Osteoblast (primary cell): ENCODE results near the gene BCAP31. TPM values are rescaled to one million over a fixed set of nuclear protein-coding genes. Genes with fewer than 3 reads are reported as not detected.

Experiments used
- DNase-seq: peaks from one replicate; pipeline ENCODE4 v3.0.0; 2011; ENCODE audit warnings: low spot score, mixed read lengths; ENCODE audit not compliant: insufficient read length; ENCODE audit errors: missing footprints
- H2AFZ ChIP-seq: 2 replicates; pipeline ENCODE4 v1.6.0; 2011; ENCODE audit warnings: mild to moderate bottlenecking, low read length
- H3K27ac ChIP-seq: 2 replicates; pipeline ENCODE4 v1.5.1; 2011; ENCODE audit warnings: mild to moderate bottlenecking, low read depth, low read length, moderate library complexity
- H3K27me3 ChIP-seq: 2 replicates; pipeline ENCODE4 v1.6.0; 2012; ENCODE audit warnings: mild to moderate bottlenecking, control low read depth, inconsistent platforms, low read length, moderate library complexity; ENCODE audit not compliant: insufficient read depth
- H3K36me3 ChIP-seq: 2 replicates; pipeline ENCODE4 v1.5.1; 2011; ENCODE audit warnings: mild to moderate bottlenecking, low read length, control low read depth, moderate library complexity; ENCODE audit not compliant: insufficient read depth
- H3K4me1 ChIP-seq: 2 replicates; pipeline ENCODE4 v1.5.1; 2011; ENCODE audit warnings: mild to moderate bottlenecking, low read length, control low read depth, moderate library complexity; ENCODE audit not compliant: insufficient read depth
- H3K4me2 ChIP-seq: 2 replicates; pipeline ENCODE4 v1.6.0; 2011; ENCODE audit warnings: mild to moderate bottlenecking, low read length; ENCODE audit not compliant: insufficient read depth
- H3K4me3 ChIP-seq: fragments of 200-600 bp; sonication (generic); 3 replicates; pipeline ENCODE4 v1.5.1; 2012; ENCODE audit warnings: mild to moderate bottlenecking, low read length, inconsistent platforms; ENCODE audit not compliant: insufficient read depth
- H3K79me2 ChIP-seq: 2 replicates; pipeline ENCODE4 v1.6.0; 2012; ENCODE audit warnings: mild to moderate bottlenecking, low read length, control low read depth, inconsistent platforms; ENCODE audit not compliant: insufficient read depth
- H3K9me3 ChIP-seq: 2 replicates; pipeline ENCODE4 v1.5.1; 2011; ENCODE audit warnings: low read depth, low read length, control low read depth
- H4K20me1 ChIP-seq: 2 replicates; pipeline ENCODE4 v1.6.0; 2012; ENCODE audit warnings: mild to moderate bottlenecking, low read length, control low read depth; ENCODE audit not compliant: insufficient read depth
- total RNA-seq: library from RNA; depleted of rRNA; stranded (reverse); fragments of >200 nt; gene quantifications from 2 replicates; pipeline ENCODE4 v1.2.3, GENCODE V29; 2012
- TF ChIP-seq, protein P1 (sequence below): IDR thresholded peaks from 2 replicates; pipeline ENCODE4 v1.5.1; 2011; ENCODE audit warnings: mild to moderate bottlenecking, low read depth, low read length, moderate library complexity; ENCODE audit errors: extremely low read depth

Gene BCAP31
- total RNA-seq, 1 donor, result 118 TPM

DNA sequence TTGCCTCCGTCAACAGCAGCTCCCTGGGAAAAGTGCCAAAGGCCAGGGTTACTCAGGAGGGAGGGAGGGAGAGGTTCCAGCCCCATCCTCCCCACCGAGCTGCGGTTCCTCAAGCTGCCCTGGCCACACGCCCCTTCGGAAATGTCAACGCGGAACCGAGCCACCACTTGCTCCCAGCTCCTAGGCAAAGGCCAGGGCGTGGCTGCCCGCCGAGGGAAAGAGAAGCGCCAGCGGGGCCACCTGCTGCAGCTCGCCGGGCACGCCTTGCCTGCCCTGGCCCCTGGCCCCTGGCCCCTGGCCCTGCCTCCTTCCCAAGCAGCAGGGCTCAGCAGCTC, 21.2 kb downstream of the BCAP31 start:
- H3K4me2 ChIP-seq, result no peak overlapping the region
- no peaks in the 10 kb centered on the region for H3K9me3 ChIP-seq
- H3K4me1 ChIP-seq, result no peaks in the 10 kb centered on the region
- H3K79me2 ChIP-seq, result no peaks in the 10 kb centered on the region
- no peaks in the 10 kb centered on the region for H3K27me3 ChIP-seq
- H4K20me1 ChIP-seq, result peaks cover 7% of the 10 kb centered on the region
- no peaks in the 10 kb centered on the region for H3K36me3 ChIP-seq
- H3K27ac ChIP-seq, result no peak overlapping the region
- TF ChIP-seq, protein P1, sequence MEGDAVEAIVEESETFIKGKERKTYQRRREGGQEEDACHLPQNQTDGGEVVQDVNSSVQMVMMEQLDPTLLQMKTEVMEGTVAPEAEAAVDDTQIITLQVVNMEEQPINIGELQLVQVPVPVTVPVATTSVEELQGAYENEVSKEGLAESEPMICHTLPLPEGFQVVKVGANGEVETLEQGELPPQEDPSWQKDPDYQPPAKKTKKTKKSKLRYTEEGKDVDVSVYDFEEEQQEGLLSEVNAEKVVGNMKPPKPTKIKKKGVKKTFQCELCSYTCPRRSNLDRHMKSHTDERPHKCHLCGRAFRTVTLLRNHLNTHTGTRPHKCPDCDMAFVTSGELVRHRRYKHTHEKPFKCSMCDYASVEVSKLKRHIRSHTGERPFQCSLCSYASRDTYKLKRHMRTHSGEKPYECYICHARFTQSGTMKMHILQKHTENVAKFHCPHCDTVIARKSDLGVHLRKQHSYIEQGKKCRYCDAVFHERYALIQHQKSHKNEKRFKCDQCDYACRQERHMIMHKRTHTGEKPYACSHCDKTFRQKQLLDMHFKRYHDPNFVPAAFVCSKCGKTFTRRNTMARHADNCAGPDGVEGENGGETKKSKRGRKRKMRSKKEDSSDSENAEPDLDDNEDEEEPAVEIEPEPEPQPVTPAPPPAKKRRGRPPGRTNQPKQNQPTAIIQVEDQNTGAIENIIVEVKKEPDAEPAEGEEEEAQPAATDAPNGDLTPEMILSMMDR, result no peak
- DNase-seq, result no peak
- no peak overlapping the region for H2AFZ ChIP-seq
- no peak overlapping the region for H3K4me3 ChIP-seq

DNA sequence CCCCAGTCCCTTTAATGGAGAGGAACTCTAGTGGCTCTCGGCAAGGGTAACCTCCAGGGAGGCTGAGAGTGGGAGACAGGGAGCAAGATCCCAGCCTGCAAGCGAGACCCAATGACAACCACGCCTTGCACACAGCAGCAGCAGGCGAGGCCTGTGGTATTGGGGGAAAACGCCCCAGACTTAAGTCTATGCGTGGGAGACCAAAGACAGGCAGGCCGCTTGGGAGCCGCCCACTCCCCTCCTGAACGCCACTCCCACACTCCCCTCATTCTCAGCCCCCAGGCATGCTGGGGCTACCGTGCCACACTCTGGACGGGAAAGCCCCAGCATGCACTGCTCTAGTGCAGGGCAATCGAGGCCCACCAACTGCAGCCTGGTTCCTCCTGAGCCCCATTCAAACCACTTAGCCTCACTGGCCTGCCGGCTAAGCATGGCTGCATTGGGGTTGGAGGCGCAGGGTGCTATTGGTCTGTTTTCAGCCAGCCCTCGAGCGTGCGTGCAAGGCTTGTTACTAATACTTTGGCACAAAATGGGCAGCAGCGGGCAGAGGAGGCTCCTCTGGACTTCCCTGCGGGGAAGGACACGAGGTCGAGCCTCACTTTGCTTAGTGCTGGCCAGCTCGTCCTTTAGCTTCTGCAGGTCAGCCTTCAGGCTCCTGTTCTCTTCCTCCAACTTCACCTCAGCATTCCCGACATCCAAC, 21.7 kb downstream of the BCAP31 start:
- Histone ChIP-seq H3K4me3 (no peak overlapping the region), H3K9me3 (no peaks in the 10 kb centered on the region), H3K79me2 (no peaks in the 10 kb centered on the region), H2AFZ (no peak overlapping the region), H3K36me3 (no peaks in the 10 kb centered on the region), H3K27me3 (no peaks in the 10 kb centered on the region), H3K27ac (no peak overlapping the region), H4K20me1 (peaks cover 3% of the 10 kb centered on the region), H3K4me1 (no peaks in the 10 kb centered on the region), H3K4me2 (no peak overlapping the region)
- no peak for DNase-seq
- TF ChIP-seq, protein P1, result no peak

DNA sequence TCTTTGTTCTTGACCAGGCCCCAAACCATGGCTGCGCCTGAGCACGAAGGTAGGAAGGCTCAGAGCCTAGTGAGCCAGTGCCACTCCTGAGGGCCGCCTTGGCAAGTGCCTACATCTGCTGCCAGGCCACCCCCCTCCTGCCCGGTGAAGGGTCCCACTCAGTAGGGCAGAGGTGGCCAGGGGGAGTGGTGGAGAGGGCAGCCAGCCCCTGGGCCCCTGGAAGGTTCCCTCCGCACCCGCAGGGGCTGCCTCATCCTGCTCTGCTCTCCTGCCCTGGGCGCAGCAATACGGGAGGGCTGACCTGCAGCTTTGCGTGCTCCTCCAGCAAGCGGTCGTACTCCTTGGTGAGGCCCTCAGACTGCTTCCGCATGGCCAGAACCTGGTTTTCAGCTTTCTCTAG, 22.5 kb downstream of the BCAP31 start:
- H3K4me3 ChIP-seq, result no peak overlapping the region
- H3K4me1 ChIP-seq, result no peaks in the 10 kb centered on the region
- no peak overlapping the region for H2AFZ ChIP-seq
- H3K79me2 ChIP-seq, result no peaks in the 10 kb centered on the region
- H3K27me3 ChIP-seq, result no peaks in the 10 kb centered on the region
- TF ChIP-seq, protein P1, result no peak
- H3K4me2 ChIP-seq, result no peak overlapping the region
- H4K20me1 ChIP-seq, result peaks cover under 1% of the 10 kb centered on the region
- no peaks in the 10 kb centered on the region for H3K9me3 ChIP-seq
- DNase-seq, result no peak
- H3K36me3 ChIP-seq, result no peaks in the 10 kb centered on the region
- no peak overlapping the region for H3K27ac ChIP-seq

DNA sequence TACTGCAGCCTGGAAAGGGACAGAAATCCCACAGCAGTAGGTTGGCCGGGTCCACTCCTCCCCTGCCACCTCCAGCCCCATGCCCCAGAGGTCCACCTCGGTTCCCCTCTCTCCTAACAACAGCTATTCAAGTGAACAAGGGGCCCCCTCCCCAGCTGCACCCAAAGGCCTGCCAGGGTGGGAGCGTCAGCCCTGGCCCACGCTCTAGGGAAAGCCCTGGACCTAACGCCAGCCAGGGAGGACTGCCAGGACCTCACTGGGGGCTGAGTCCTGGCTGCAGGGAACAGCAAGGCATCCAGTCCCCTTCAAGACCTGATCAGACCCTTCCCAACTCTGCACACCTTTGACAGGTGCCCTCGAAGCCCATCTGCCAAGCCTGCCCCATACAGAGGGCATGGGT, 23.2 kb downstream of the BCAP31 start:
- Histone ChIP-seq H4K20me1 (no peaks in the 10 kb centered on the region), H3K36me3 (no peaks in the 10 kb centered on the region), H3K4me2 (no peak overlapping the region), H3K27me3 (no peaks in the 10 kb centered on the region), H3K4me1 (no peaks in the 10 kb centered on the region), H3K79me2 (no peaks in the 10 kb centered on the region), H3K4me3 (no peak overlapping the region), H3K27ac (no peak overlapping the region), H2AFZ (no peak overlapping the region), H3K9me3 (no peaks in the 10 kb centered on the region)
- TF ChIP-seq, protein P1, result no peak
- no peak for DNase-seq
